ENCODE data around the gene COL23A1. TPM values are rescaled to one million over a fixed set of nuclear protein-coding genes. Genes with fewer than 3 reads are reported as not detected.

The COL23A1 gene
- total RNA-seq, 4 donors from 2014 or later = 0.44 to 0.65 (median 0.57) TPM; not detected in 1

- TF ChIP-seq, protein P1, sequence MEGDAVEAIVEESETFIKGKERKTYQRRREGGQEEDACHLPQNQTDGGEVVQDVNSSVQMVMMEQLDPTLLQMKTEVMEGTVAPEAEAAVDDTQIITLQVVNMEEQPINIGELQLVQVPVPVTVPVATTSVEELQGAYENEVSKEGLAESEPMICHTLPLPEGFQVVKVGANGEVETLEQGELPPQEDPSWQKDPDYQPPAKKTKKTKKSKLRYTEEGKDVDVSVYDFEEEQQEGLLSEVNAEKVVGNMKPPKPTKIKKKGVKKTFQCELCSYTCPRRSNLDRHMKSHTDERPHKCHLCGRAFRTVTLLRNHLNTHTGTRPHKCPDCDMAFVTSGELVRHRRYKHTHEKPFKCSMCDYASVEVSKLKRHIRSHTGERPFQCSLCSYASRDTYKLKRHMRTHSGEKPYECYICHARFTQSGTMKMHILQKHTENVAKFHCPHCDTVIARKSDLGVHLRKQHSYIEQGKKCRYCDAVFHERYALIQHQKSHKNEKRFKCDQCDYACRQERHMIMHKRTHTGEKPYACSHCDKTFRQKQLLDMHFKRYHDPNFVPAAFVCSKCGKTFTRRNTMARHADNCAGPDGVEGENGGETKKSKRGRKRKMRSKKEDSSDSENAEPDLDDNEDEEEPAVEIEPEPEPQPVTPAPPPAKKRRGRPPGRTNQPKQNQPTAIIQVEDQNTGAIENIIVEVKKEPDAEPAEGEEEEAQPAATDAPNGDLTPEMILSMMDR (IDR thresholded peaks at IDR 0.05; ENCODE audit: low read depth) = no peak
Observed at GRCh38 chr5:178371362-178372111, 218.7 kb downstream of the COL23A1 start.

DNA sequence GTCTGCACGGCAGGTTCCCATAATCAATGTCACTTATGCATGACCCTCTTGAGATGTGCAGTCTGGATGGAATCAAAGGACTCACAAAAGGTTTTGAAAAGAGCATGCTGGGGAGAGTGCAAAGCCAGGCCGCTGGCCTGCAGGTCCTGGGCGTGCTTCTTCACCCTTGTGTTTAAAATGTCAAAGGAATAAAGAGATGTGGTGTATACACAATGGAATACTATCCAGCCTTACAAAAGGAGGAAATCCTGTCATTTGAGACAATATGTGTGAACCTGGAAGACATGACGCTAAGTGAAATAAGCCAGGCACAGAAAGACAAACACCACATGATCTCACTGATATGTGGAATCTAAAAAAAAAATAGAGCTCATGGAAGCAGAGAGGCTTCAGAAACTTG is 220.1 kb downstream of the COL23A1 start:
- TF ChIP-seq, protein P1 (IDR thresholded peaks at IDR 0.05; ENCODE audit: low read depth) = no peak

- TF ChIP-seq, protein P1 (IDR thresholded peaks at IDR 0.05; ENCODE audit: low read depth) = no peak
Observed at GRCh38 chr5:178368716-178369300, 221.4 kb downstream of the COL23A1 start.

DNA sequence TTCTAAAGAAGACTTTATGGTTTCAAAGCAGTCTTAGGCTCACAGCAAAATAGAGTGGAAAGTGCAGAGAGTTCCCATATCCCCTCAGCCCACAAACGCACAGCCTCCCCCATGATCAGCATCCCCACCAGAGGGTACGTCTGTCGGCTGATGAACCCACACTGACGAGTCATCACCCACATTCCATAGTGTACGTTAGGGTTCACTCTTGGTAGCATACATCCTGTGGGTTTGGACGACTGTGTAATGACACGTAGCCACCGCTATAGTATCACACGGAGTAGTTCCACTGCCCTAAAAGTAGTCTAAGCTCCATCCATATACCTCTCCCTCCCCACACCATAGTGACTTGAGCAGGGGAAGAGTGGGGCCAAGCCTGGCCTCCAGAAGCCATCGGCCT is 221.9 kb downstream of the COL23A1 start:
- TF ChIP-seq, protein P1 (IDR thresholded peaks at IDR 0.05; ENCODE audit: low read depth) = no peak

- TF ChIP-seq, protein P1 (IDR thresholded peaks at IDR 0.05; ENCODE audit: low read depth) = no peak
Observed at GRCh38 chr5:178367736-178368120, 222.5 kb downstream of the COL23A1 start.

- TF ChIP-seq, protein P1 (IDR thresholded peaks at IDR 0.05; ENCODE audit: low read depth) = no peak
Observed at GRCh38 chr5:178366998-178367735, 223.0 kb downstream of the COL23A1 start.
